HCT116 (cell line): ENCODE measurements around the gene TLK2. TPM values are rescaled to one million over a fixed set of nuclear protein-coding genes. Genes with fewer than 3 reads are reported as not detected.
A peak's percentile ranks its signal among the peaks of the same experiment; 100 is the strongest.

Experiments used
- ATAC-seq: fragments of 200-7000 bp; cut with Tn5 transposase; 2 replicates; pipeline ENCODE4 v1.9.1; 2020; ENCODE audit warnings: mild to moderate bottlenecking, moderate library complexity
- BruUV-seq: library from RNA; stranded (reverse); fragments of 400-500 nt; replicated peaks from 2 replicates; lab custom pipeline; 2021; lab: Mats Ljungman, UMichigan
- CTCF ChIA-PET: fragments of 300-600 bp; sonication (Branson Sonifier 250); formaldehyde crosslinking; loops from one replicate; lab custom pipeline; 2021; ENCODE audit warnings: antibody characterized with exemption; lab: Charles Lee
- POLR2A ChIA-PET: fragments of 300-600, 350-600 bp; sonication (Branson Sonifier 250); formaldehyde crosslinking; loops from one replicate; lab custom pipeline; 2021; ENCODE audit warnings: antibody characterized with exemption; lab: Charles Lee
- RAD21 ChIA-PET, 2 experiments: fragments of 300-600 bp; sonication (Branson Sonifier 250); formaldehyde crosslinking; loops; one replicate each; lab custom pipeline; 2023; ENCODE audit warnings: low total read pairs in 2 of 2; ENCODE audit not compliant: uncharacterized antibody in 2 of 2, unreplicated experiment in 2 of 2, low non-redundant PET in 1 of 2; lab: Charles Lee
- DNase-seq: peaks from one replicate; pipeline ENCODE4 v3.0.0-alpha.2; 2010; ENCODE audit warnings: low read depth, low spot score
- H2AFZ ChIP-seq: fragments of 200-600 bp; shearing (Covaris generic), sonication (generic); 2 replicates; pipeline ENCODE4 v1.6.1; 2017; ENCODE audit warnings: low read depth, mixed run types, mixed read lengths, antibody characterized with exemption, low read length; ENCODE audit not compliant: poor library complexity, severe bottlenecking
- H3K27ac ChIP-seq: 2 replicates; pipeline ENCODE4 v1.5.1; 2012; ENCODE audit warnings: low read depth, low read length
- H3K27me3 ChIP-seq: fragments of 200-600 bp; sonication (generic); 2 replicates; pipeline ENCODE4 v1.6.1; 2016; ENCODE audit warnings: mixed run types, low read length, mixed read lengths; ENCODE audit not compliant: insufficient read depth
- H3K36me3 ChIP-seq, 2 experiments: fragments of 200-500 bp in 1 of 2; fragments of 200-600 bp in 1 of 2; sonication (Bioruptor generic) in 1 of 2; sonication (generic) in 1 of 2; 2 replicates each; pipeline versions ENCODE4 v1.5.1 to v1.6.1; 2014 to 2016; ENCODE audit warnings: low read length in 2 of 2, inconsistent platforms in 1 of 2, mixed read lengths in 1 of 2, mixed run types in 1 of 2; ENCODE audit not compliant: insufficient read depth in 2 of 2, control insufficient read depth in 1 of 2
- H3K4me1 ChIP-seq, 2 experiments: fragments of 200-600 bp in 1 of 2; sonication (generic) in 1 of 2; 2 replicates each; pipeline versions ENCODE4 v1.5.1 to v1.6.1; 2012 to 2017; ENCODE audit warnings: low read length in 2 of 2, inconsistent platforms in 1 of 2, mild to moderate bottlenecking in 1 of 2, mixed read lengths in 1 of 2, mixed run types in 1 of 2, moderate library complexity in 1 of 2; ENCODE audit not compliant: insufficient read depth in 2 of 2, control insufficient read depth in 1 of 2
- H3K4me2 ChIP-seq: fragments of 200-600 bp; sonication (generic); 2 replicates; pipeline ENCODE4 v1.6.1; 2017; ENCODE audit warnings: mixed run types, low read length, mixed read lengths
- H3K4me3 ChIP-seq, 2 experiments: fragments of 200-600 bp in 1 of 2; sonication (generic) in 1 of 2; replicated peaks in 1 of 2; 2 replicates each; pipeline ENCODE4 v1.5.1; 2011 to 2016; ENCODE audit warnings: low read length in 2 of 2, control low read depth in 1 of 2, low read depth in 1 of 2, mild to moderate bottlenecking in 1 of 2, mixed read lengths in 1 of 2, mixed run types in 1 of 2
- H3K79me2 ChIP-seq: fragments of 200-600 bp; sonication (generic); 2 replicates; pipeline ENCODE4 v1.6.1; 2017; ENCODE audit warnings: mild to moderate bottlenecking, mixed run types, low read length, moderate library complexity, mixed read lengths; ENCODE audit not compliant: insufficient read depth
- H3K9ac ChIP-seq: fragments of 200-600 bp; sonication (generic); 2 replicates; pipeline ENCODE4 v1.6.1; 2016; ENCODE audit warnings: low read length, mixed read lengths
- H3K9me2 ChIP-seq: fragments of 200-600 bp; sonication (generic), shearing (Covaris generic); 2 replicates; pipeline ENCODE4 v1.6.1; 2017; ENCODE audit warnings: mixed run types, mild to moderate bottlenecking, moderate library complexity; ENCODE audit not compliant: insufficient read depth
- H3K9me3 ChIP-seq, 2 experiments: fragments of 200-500 bp in 1 of 2; fragments of 200-600 bp in 1 of 2; sonication (Bioruptor generic) in 1 of 2; sonication (generic) in 1 of 2; 2 replicates each; pipeline ENCODE4 v1.6.1; 2014 to 2017; ENCODE audit warnings: low read length in 2 of 2, mixed read lengths in 2 of 2, inconsistent platforms in 1 of 2, low read depth in 1 of 2, mild to moderate bottlenecking in 1 of 2, mixed run types in 1 of 2, moderate library complexity in 1 of 2; ENCODE audit not compliant: control insufficient read depth in 1 of 2, insufficient read depth in 1 of 2
- H4K20me1 ChIP-seq: fragments of 200-600 bp; sonication (generic), shearing (Covaris generic); 2 replicates; pipeline ENCODE4 v1.6.1; 2017; ENCODE audit warnings: mixed run types, mild to moderate bottlenecking, moderate library complexity; ENCODE audit not compliant: insufficient read depth
- CBX3 ChIP-seq: IDR thresholded peaks from 2 replicates; pipeline ENCODE4 v1.6.1; 2012; ENCODE audit warnings: low read depth
- CEBPB ChIP-seq: IDR thresholded peaks from 2 replicates; pipeline ENCODE4 v1.6.1; 2012; ENCODE audit warnings: low read depth
- EZH2 ChIP-seq: fragments of 200-600 bp; sonication (generic); IDR thresholded peaks from 2 replicates; pipeline ENCODE4 v1.6.1; 2017; ENCODE audit warnings: antibody characterized with exemption, mixed run types
- EZH2phosphoT487 ChIP-seq: fragments of 200-600 bp; IDR thresholded peaks from 2 replicates; pipeline ENCODE4 v1.6.1; 2018; ENCODE audit warnings: antibody characterized with exemption, borderline replicate concordance
- MAX ChIP-seq: IDR thresholded peaks from 2 replicates; pipeline ENCODE4 v1.6.1; 2012
- REST ChIP-seq: IDR thresholded peaks from 2 replicates; pipeline ENCODE4 v1.6.1; 2012; ENCODE audit warnings: low read depth
- YY1 ChIP-seq: IDR thresholded peaks from 2 replicates; pipeline ENCODE4 v1.6.1; 2011; ENCODE audit warnings: low read length, low read depth, moderate library complexity, mild to moderate bottlenecking; ENCODE audit not compliant: insufficient replicate concordance; ENCODE audit errors: extremely low read depth
- ZFX ChIP-seq: fragments of 450-650 bp; IDR thresholded peaks from 2 replicates; pipeline ENCODE4 v1.6.1; 2017
- intact Hi-C: fragments of 100-400 bp; cut with micrococcal nuclease; formaldehyde crosslinking; loops from 2 replicates; pipeline ENCODE4 v1.10.0; 2022
- total RNA-seq: library from RNA; stranded (reverse); gene quantifications from one replicate; pipeline ENCODE4 v1.2.1, GENCODE V29; 2021; ENCODE audit not compliant: unreplicated experiment

Gene TLK2
- total RNA-seq, 1 experiment from 2014 or later = 56.6 TPM

GRCh38 chr17:62617894-62618472 is 139.4 kb downstream of the TLK2 start:
- peak; percentile 31 for ATAC-seq

More at GRCh38 chr17:62617894-62618472, 139.4 kb downstream of the TLK2 start:
- Histone ChIP-seq H3K9me2 (no peaks in the 10 kb centered on the region), H3K4me2 (no peak overlapping the region), H3K27me3 (no peaks in the 10 kb centered on the region), H3K9ac (no peak overlapping the region), H3K36me3 (peaks cover 4 to 11% of the 10 kb centered on the region in 2 experiments; a peak in 2 of 4 replicates), H3K9me3 (no peaks in the 10 kb centered on the region), H2AFZ (no peak overlapping the region), H4K20me1 (no peaks in the 10 kb centered on the region), H3K27ac (no peak overlapping the region), H3K79me2 (no peaks in the 10 kb centered on the region), H3K4me3 (no peak overlapping the region), H3K4me1 (no peaks in the 10 kb centered on the region)
- RAD21 ChIA-PET = no interaction called here
- no TSS peak for BruUV-seq
- no peak for DNase-seq
- intact Hi-C loops = no loop called here
- TF ChIP-seq EZH2phosphoT487 (no peak), ZFX (no peak), YY1 (no peak), REST (no peak), CEBPB (no peak), CBX3 (no peak), EZH2 (no peak), MAX (no peak)
- CTCF ChIA-PET = no interaction called here
- POLR2A ChIA-PET = no interaction called here
